Lung (tissue), 12 donors: ENCODE measurements around the gene KLRF1. TPM values are rescaled to one million over a fixed set of nuclear protein-coding genes. Genes with fewer than 3 reads are reported as not detected.
"Not testable (repeated sequence)": the region's sequence is repeated elsewhere in the genome, so short reads cannot be mapped to it uniquely, and the experiment has no call there.

Source experiments
- ATAC-seq: fragments of 200-7000 bp; cut with Tn5 transposase; one replicate; pipeline ENCODE4 v1.9.1; 2020; ENCODE audit warnings: moderate number of reproducible peaks; ENCODE audit not compliant: insufficient read depth, low FRiP score
- DNase-seq, 3 donors: peaks; one replicate each; pipeline ENCODE4 v3.0.0-alpha.2; 2013 to 2017
- H3K27ac ChIP-seq, 2 donors: one replicate each; pipeline ENCODE4 v1.5.1; 2013; ENCODE audit warnings: mild to moderate bottlenecking in 2 of 2, moderate library complexity in 2 of 2, control low read depth in 1 of 2, inconsistent platforms in 1 of 2, low read depth in 1 of 2, low read length in 1 of 2
- H3K27me3 ChIP-seq, 3 donors: one replicate each; pipeline ENCODE4 v1.5.1; 2013; ENCODE audit warnings: low read length in 2 of 3; ENCODE audit not compliant: control insufficient read depth in 3 of 3, insufficient read depth in 3 of 3
- H3K36me3 ChIP-seq, 4 donors: one replicate each; pipeline ENCODE4 v1.5.1; 2013; ENCODE audit warnings: low read length in 4 of 4, mild to moderate bottlenecking in 1 of 4, moderate library complexity in 1 of 4; ENCODE audit not compliant: control insufficient read depth in 4 of 4, insufficient read depth in 4 of 4
- H3K4me1 ChIP-seq, 5 donors: one replicate each; pipeline ENCODE4 v1.5.1; 2013; ENCODE audit warnings: low read length in 5 of 5, mild to moderate bottlenecking in 2 of 5, moderate library complexity in 1 of 5; ENCODE audit not compliant: control insufficient read depth in 5 of 5, insufficient read depth in 5 of 5
- H3K4me3 ChIP-seq: one replicate; pipeline ENCODE4 v1.5.1; 2013; ENCODE audit warnings: mild to moderate bottlenecking, control low read depth, moderate library complexity
- H3K9ac ChIP-seq, 2 donors: one replicate each; pipeline ENCODE4 v1.5.1; 2013; ENCODE audit warnings: low read length in 2 of 2, control low read depth in 1 of 2; ENCODE audit not compliant: insufficient read depth in 1 of 2
- H3K9me3 ChIP-seq, 4 donors: one replicate each; pipeline ENCODE4 v1.5.1; 2013; ENCODE audit warnings: low read length in 3 of 4, mild to moderate bottlenecking in 1 of 4, moderate library complexity in 1 of 4; ENCODE audit not compliant: control insufficient read depth in 4 of 4, insufficient read depth in 3 of 4
- CTCF ChIP-seq: IDR thresholded peaks from 2 replicates; pipeline ENCODE4 v1.5.1; 2012; ENCODE audit warnings: mild to moderate bottlenecking; ENCODE audit errors: control extremely low read depth, extremely low read depth
- WGBS, 2 donors: extraction: QIAGEN DNeasy Blood & Tissue Kit; methylation state at CpG; one replicate each; pipeline ENCODE4 v1.1.7; 2013; 5-methylcytosine and 5-hydroxymethylcytosine counted together
- polyA plus RNA-seq, 2 donors: library from polyadenylated mRNA; stranded (reverse); fragments of 200-250 nt; gene quantifications; one replicate each; pipeline ENCODE4 v1.2.1, GENCODE V29; 2013
- total RNA-seq, 2 donors: library from RNA; depleted of rRNA in 1 of 2; stranded (reverse); fragments of >200 nt in 1 of 2; gene quantifications; one replicate each; pipeline ENCODE4 v1.2.1, GENCODE V29; 2014 to 2021
- donor health status: control.
- donor health status: control.
- donor health status: Bipolar disorder and iron deficiency.
- donor health status: healthy.
- donor health status: DM: yes; HTN: yes; CAD: no.

KLRF1 gene
- total and polyA plus RNA-seq, 4 donors = 1.1 to 2.2 (median 1.4) TPM

GRCh38 chr12:9872742-9873141 lies 45.5 kb downstream of the KLRF1 start:
- H3K9me3 ChIP-seq = no peaks in the 10 kb centered on the region
- TF ChIP-seq CTCF = no peak
- no peak for DNase-seq
- H3K4me1 ChIP-seq = no peaks in the 10 kb centered on the region
- no peaks in the 10 kb centered on the region for H3K27me3 ChIP-seq
- no peak for ATAC-seq
- WGBS, 2 donors = 88 to 90% methylated on average over 11 of the region's 11 CpGs
- H3K9ac ChIP-seq = no peak overlapping the region
- H3K4me3 ChIP-seq = no peak overlapping the region
- H3K27ac ChIP-seq = no peak overlapping the region
- H3K36me3 ChIP-seq = no peaks in the 10 kb centered on the region

DNA sequence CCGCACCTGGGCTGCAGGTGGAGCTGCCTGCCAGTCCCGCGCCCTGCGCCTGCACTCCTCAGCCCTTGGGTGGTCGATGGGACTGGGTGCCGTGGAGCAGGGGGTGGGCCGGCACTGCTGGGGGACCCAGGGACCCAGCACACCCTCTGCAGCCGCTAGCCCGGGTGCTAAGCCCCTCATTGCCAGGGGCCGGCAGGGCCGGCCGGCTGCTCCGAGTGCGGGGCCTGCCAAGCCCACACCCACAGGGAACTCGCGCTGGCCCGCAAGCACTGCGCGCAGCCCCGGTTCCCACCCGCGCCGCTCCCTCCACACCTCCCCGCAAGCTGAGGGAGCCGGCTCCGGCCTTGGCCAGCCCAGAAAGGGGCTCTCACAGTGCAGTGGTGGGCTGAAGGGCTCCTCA lies 48.8 kb downstream of the KLRF1 start:
- ATAC-seq, H3K36me3 ChIP-seq, H3K4me1 ChIP-seq, H3K27ac ChIP-seq, DNase-seq, H3K9me3 ChIP-seq, H3K4me3 ChIP-seq, H3K27me3 ChIP-seq, H3K9ac ChIP-seq: not testable (repeated sequence)
- 96% methylated on average over 16 to 26 of the region's 26 CpGs for WGBS, 2 donors

GRCh38 chr12:9880532-9881078 lies 53.3 kb downstream of the KLRF1 start:
- ATAC-seq (no peak), DNase-seq (no peak)
- no peak overlapping the region for H3K27ac ChIP-seq
- WGBS, 2 donors = 88 to 92% methylated on average over 4 of the region's 4 CpGs
- H3K27me3 ChIP-seq = no peaks in the 10 kb centered on the region
- H3K4me1 ChIP-seq = no peaks in the 10 kb centered on the region
- no peak for TF ChIP-seq CTCF
- no peak overlapping the region for H3K9ac ChIP-seq
- no peaks in the 10 kb centered on the region for H3K36me3 ChIP-seq
- no peak overlapping the region for H3K4me3 ChIP-seq
- H3K9me3 ChIP-seq = no peaks in the 10 kb centered on the region

GRCh38 chr12:9881246-9881645 lies 54.0 kb downstream of the KLRF1 start, which contains the start of gene KLRF2:
Gene KLRF2 (plus strand): TSS chr12:9881489. CDS start chr12:9881596, 107 bp downstream.
- 94 to 98% methylated on average over 3 of the region's 3 CpGs for WGBS, 2 donors
- DNase-seq = no peak
- no peak within 1 kb of the TSS for H3K27ac ChIP-seq
- no peak for TF ChIP-seq CTCF
- no peak within 1 kb of the TSS for H3K9ac ChIP-seq
- H3K36me3 ChIP-seq = no peaks in the 10 kb centered on the region
- ATAC-seq = no peak
- no peak within 1 kb of the TSS for H3K4me3 ChIP-seq
- H3K9me3 ChIP-seq = no peaks in the 10 kb centered on the region
- no peaks in the 10 kb centered on the region for H3K27me3 ChIP-seq
- H3K4me1 ChIP-seq = no peaks in the 10 kb centered on the region
